Gastroesophageal sphincter (tissue), 3 donors: ENCODE data around the gene MIER2.

ENCODE experiments used
- EP300 ChIP-seq: sonication (generic); formaldehyde crosslinking; IDR thresholded peaks from one replicate; pipeline ENCODE4 v1.6.1; 2017; ENCODE audit warnings: antibody characterized with exemption, mild to moderate bottlenecking
- POLR2A ChIP-seq, 2 donors: fragments of 450-650 bp; IDR thresholded peaks; one replicate each; pipeline ENCODE4 v1.6.1; 2017; ENCODE audit warnings: antibody characterized with exemption in 2 of 2, mild to moderate bottlenecking in 2 of 2, moderate library complexity in 1 of 2
- POLR2AphosphoS5 ChIP-seq: sonication (generic); formaldehyde crosslinking; IDR thresholded peaks from one replicate; pipeline ENCODE4 v1.6.1; 2017; ENCODE audit warnings: antibody characterized with exemption
- TF ChIP-seq, protein P1 (sequence below), 4 experiments: fragments of 200-600 bp in 2 of 4; fragments of 450-650 bp in 2 of 4; sonication (generic) in 1 of 4; IDR thresholded peaks; one replicate each; pipeline ENCODE4 v1.5.1; 2017 to 2019; ENCODE audit warnings: antibody characterized with exemption in 4 of 4, mild to moderate bottlenecking in 2 of 4, moderate library complexity in 2 of 4

DNA sequence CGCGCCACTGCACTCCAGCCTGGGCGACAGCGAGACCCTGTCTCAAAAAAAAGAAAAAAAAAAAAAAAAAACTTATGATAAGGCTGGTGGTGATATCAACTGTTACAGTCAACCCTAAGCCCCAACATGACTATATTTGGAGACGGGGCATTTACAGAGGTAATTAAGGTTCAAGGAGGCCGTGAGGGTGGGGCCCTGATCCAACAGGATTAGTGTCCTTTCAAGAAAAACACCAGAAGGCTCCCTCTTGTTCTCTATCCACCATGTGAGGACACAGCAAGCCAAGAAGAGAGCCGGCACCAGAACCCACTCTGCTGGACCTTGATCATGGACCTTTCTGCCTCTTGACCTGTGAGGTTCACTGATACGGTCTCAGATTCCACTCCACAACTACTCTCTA is 14.1 kb downstream of the MIER2 start:
- TF ChIP-seq, protein P1, sequence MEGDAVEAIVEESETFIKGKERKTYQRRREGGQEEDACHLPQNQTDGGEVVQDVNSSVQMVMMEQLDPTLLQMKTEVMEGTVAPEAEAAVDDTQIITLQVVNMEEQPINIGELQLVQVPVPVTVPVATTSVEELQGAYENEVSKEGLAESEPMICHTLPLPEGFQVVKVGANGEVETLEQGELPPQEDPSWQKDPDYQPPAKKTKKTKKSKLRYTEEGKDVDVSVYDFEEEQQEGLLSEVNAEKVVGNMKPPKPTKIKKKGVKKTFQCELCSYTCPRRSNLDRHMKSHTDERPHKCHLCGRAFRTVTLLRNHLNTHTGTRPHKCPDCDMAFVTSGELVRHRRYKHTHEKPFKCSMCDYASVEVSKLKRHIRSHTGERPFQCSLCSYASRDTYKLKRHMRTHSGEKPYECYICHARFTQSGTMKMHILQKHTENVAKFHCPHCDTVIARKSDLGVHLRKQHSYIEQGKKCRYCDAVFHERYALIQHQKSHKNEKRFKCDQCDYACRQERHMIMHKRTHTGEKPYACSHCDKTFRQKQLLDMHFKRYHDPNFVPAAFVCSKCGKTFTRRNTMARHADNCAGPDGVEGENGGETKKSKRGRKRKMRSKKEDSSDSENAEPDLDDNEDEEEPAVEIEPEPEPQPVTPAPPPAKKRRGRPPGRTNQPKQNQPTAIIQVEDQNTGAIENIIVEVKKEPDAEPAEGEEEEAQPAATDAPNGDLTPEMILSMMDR (IDR thresholded peaks at IDR 0.05): no peak
- no peak for TF ChIP-seq POLR2AphosphoS5
- no peak for TF ChIP-seq POLR2A (IDR thresholded peaks at IDR 0.05)
- TF ChIP-seq EP300: no peak
